Mucosa of descending colon (tissue), 3 donors: Measurements from ENCODE around the gene SLC9A7. TPM values are rescaled to one million over a fixed set of nuclear protein-coding genes. Genes with fewer than 3 reads are reported as not detected.

Experiments
- ATAC-seq: fragments of 200-7000 bp; cut with Tn5 transposase; one replicate; pipeline ENCODE4 v1.9.1; 2020; ENCODE audit warnings: mild to moderate bottlenecking, moderate library complexity
- DNase-seq, 3 donors: peaks; one replicate each; pipeline ENCODE4 v3.0.0-alpha.2; 2020
- H3K36me3 ChIP-seq: fragments of 200-600 bp; one replicate; pipeline ENCODE4 v1.8.0; 2021; ENCODE audit warnings: low read depth, mild to moderate bottlenecking
- H3K4me1 ChIP-seq: fragments of 200-600 bp; one replicate; pipeline ENCODE4 v1.8.0; 2021; ENCODE audit warnings: low read depth, mild to moderate bottlenecking
- H3K4me3 ChIP-seq: fragments of 200-600 bp; one replicate; pipeline ENCODE4 v1.8.0; 2021; ENCODE audit warnings: mild to moderate bottlenecking
- H3K9me3 ChIP-seq: fragments of 200-600 bp; one replicate; pipeline ENCODE4 v1.8.0; 2021; ENCODE audit warnings: mild to moderate bottlenecking
- CTCF ChIP-seq: fragments of 200-600 bp; IDR thresholded peaks from one replicate; pipeline ENCODE4 v1.8.0; 2022; ENCODE audit warnings: antibody characterized with exemption, mild to moderate bottlenecking
- intact Hi-C, 2 donors: fragments of 100-400 bp; cut with DNase I in 1 of 2; cut with micrococcal nuclease in 1 of 2; formaldehyde crosslinking; loops; one replicate each; pipeline versions ENCODE4 v1.11.0 to v1.11.1; 2022; cut with DNase I, micrococcal nuclease
- total RNA-seq, 3 donors: library from RNA; stranded (reverse); fragmentation: NEBNext Ultra II Directional in 2 of 3; extraction: Animal tissue kit (Norgen Biotek cat#: 25700) in 2 of 3; gene quantifications; one replicate each; pipeline versions ENCODE4 v1.2.1 to v1.2.4, GENCODE V29; 2021 to 2023
- donor health status: DM: no; HTN: no; CAD: no; lungs with moderate emphysema.
- donor health status: DM: no; HTN: no; CAD: no.
- donor health status: DM: no; HTN: yes; CAD: no.

Gene SLC9A7
- total RNA-seq, 3 donors from 2014 or later, result 0.46 to 2.7 (median 1.3) TPM

- Histone ChIP-seq H3K4me1 (no peaks in the 10 kb centered on the region), H3K36me3 (no peaks in the 10 kb centered on the region), H3K4me3 (no peak overlapping the region), H3K9me3 (no peaks in the 10 kb centered on the region)
- no peak for TF ChIP-seq CTCF
- intact Hi-C loops, result no loop called here
- no peak for ATAC-seq
- no peak for DNase-seq
These were observed 171.2 kb downstream of the SLC9A7 start for GRCh38 chrX:46587753-46588171.

- Histone ChIP-seq H3K4me3 (no peak overlapping the region), H3K36me3 (no peaks in the 10 kb centered on the region), H3K4me1 (no peaks in the 10 kb centered on the region), H3K9me3 (no peaks in the 10 kb centered on the region)
- intact Hi-C loops, result no loop called here
- no peak for TF ChIP-seq CTCF
- ATAC-seq (no peak), DNase-seq (no peak)
These were observed 171.8 kb downstream of the SLC9A7 start for GRCh38 chrX:46587158-46587557.

GRCh38 chrX:46584736-46585135, 174.2 kb downstream of the SLC9A7 start:
- TF ChIP-seq CTCF, result no peak
- ATAC-seq (no peak), DNase-seq (no peak)
- no peaks in the 10 kb centered on the region for H3K36me3 ChIP-seq
- no peaks in the 10 kb centered on the region for H3K9me3 ChIP-seq
- intact Hi-C loops, result no loop called here
- no peaks in the 10 kb centered on the region for H3K4me1 ChIP-seq
- H3K4me3 ChIP-seq, result no peak overlapping the region

GRCh38 chrX:46582966-46583365, 176.0 kb downstream of the SLC9A7 start:
- ATAC-seq, result no peak
- no peak overlapping the region for H3K4me3 ChIP-seq
- TF ChIP-seq CTCF, result no peak
- no peaks in the 10 kb centered on the region for H3K36me3 ChIP-seq
- DNase-seq, result no peak
- intact Hi-C loops, result no loop called here
- no peaks in the 10 kb centered on the region for H3K4me1 ChIP-seq
- no peaks in the 10 kb centered on the region for H3K9me3 ChIP-seq

- TF ChIP-seq CTCF, result no peak
These were observed 176.6 kb downstream of the SLC9A7 start for GRCh38 chrX:46582325-46582724.

GRCh38 chrX:46580613-46581012, 178.3 kb downstream of the SLC9A7 start:
- no peak overlapping the region for H3K4me3 ChIP-seq
- intact Hi-C loops, result no loop called here
- TF ChIP-seq CTCF, result no peak
- no peaks in the 10 kb centered on the region for H3K4me1 ChIP-seq
- DNase-seq (no peak), ATAC-seq (no peak)
- no peaks in the 10 kb centered on the region for H3K9me3 ChIP-seq
- H3K36me3 ChIP-seq, result no peaks in the 10 kb centered on the region

More at GRCh38 chrX:46582325-46582724, 176.6 kb downstream of the SLC9A7 start:
- no peak for DNase-seq
- Histone ChIP-seq H3K9me3 (no peaks in the 10 kb centered on the region), H3K4me1 (no peaks in the 10 kb centered on the region), H3K4me3 (no peak overlapping the region), H3K36me3 (no peaks in the 10 kb centered on the region)
- ATAC-seq, result no peak
- intact Hi-C loops, result no loop called here
